ENCODE results near the gene SAMD13.

SAMD13 gene

DNA sequence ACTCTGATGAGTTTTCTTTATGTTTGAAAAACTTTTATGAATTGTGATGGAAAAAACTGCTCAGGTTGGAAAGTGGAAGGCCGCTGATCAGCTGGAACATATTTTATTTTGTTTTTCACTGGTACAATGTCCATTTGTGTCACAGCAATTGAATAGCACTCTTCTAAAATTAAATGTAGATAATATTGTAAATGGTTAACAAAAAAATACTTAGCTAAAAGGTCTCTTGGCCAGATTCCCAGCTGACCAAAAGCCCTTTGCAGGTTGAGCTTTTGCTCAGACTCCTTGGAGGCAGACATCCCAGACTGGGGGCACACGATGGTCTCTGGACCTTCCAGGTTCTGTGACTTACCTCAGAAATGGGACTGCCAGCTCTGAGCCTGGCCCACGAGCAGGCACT lies 26.3 kb downstream of the SAMD13 start:
- no peaks in the 10 kb centered on the region for H3K4me1 ChIP-seq (ENCODE audit: control insufficient read depth, low read length)
- no peak overlapping the region for H3K4me2 ChIP-seq (ENCODE audit: low read length)
- H3K9me3 ChIP-seq (ENCODE audit: control insufficient read depth, insufficient read depth, low read length): no peaks in the 10 kb centered on the region
- H3K27me3 ChIP-seq (ENCODE audit: control insufficient read depth, low read length): no peaks in the 10 kb centered on the region
- no peaks in the 10 kb centered on the region for H3F3A ChIP-seq (ENCODE audit: control insufficient read depth, insufficient read depth)
- no peaks in the 10 kb centered on the region for H3K36me3 ChIP-seq (ENCODE audit: control insufficient read depth, low read length)
- no peak for TF ChIP-seq EZH2phosphoT487 (IDR thresholded peaks at IDR 0.05; ENCODE audit: borderline replicate concordance, low read length)
- TF ChIP-seq, protein P1, sequence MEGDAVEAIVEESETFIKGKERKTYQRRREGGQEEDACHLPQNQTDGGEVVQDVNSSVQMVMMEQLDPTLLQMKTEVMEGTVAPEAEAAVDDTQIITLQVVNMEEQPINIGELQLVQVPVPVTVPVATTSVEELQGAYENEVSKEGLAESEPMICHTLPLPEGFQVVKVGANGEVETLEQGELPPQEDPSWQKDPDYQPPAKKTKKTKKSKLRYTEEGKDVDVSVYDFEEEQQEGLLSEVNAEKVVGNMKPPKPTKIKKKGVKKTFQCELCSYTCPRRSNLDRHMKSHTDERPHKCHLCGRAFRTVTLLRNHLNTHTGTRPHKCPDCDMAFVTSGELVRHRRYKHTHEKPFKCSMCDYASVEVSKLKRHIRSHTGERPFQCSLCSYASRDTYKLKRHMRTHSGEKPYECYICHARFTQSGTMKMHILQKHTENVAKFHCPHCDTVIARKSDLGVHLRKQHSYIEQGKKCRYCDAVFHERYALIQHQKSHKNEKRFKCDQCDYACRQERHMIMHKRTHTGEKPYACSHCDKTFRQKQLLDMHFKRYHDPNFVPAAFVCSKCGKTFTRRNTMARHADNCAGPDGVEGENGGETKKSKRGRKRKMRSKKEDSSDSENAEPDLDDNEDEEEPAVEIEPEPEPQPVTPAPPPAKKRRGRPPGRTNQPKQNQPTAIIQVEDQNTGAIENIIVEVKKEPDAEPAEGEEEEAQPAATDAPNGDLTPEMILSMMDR (IDR thresholded peaks at IDR 0.05; ENCODE audit: low read depth, low read length, poor library complexity, severe bottlenecking): no peak
- H3K79me2 ChIP-seq (ENCODE audit: control insufficient read depth, low read length): no peaks in the 10 kb centered on the region
- H4K20me1 ChIP-seq (ENCODE audit: control insufficient read depth, insufficient read depth, low read depth, low read length): no peaks in the 10 kb centered on the region
- no peaks in the 10 kb centered on the region for H3K9me2 ChIP-seq (replicated peaks; ENCODE audit: control insufficient read depth, low read length)
- H3K4me3 ChIP-seq (ENCODE audit: low read length): no peak overlapping the region
- H3K27ac ChIP-seq (ENCODE audit: low read depth, low read length): no peak overlapping the region

DNA sequence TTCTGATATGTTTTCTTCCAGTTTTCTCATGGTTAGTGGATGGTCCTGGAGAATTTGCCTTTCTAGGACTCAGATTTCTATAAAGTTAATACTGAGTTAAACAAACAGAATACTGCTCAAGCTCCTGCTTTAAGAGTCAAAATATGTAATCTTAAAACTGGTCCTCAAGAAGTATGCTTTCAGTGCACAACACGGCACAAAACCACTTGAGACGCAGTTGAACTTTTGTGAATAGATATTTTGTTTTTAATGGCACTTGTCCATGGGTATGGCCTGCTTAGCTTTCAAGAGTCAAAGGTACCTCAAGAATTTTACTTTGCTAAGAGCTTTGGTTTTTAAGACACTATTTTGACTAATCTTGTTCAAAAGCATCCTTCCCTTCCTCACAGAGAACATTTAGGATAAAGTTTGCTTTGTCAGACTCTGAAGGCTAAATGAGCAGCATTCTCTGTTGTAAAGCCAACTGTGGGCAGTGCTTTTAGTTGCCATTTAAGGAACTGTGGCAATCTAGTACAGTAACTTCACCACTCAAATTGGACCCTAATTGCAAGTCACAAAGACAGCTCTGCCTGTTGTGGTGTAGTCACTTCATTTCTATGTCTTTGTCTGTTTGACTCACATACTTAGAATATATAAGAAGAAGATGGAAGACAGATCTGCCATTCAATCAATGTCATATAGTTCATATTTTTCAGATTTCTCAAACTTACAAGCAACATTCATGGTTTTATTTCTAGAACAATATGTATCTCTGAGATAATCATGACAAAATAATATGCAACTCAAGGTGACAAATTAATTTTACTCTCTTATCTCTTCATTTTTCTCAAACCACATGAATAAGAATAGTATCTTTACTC lies 28.8 kb downstream of the SAMD13 start:
- Histone ChIP-seq H4K20me1 (ENCODE audit: control insufficient read depth, insufficient read depth, low read depth, low read length) (no peaks in the 10 kb centered on the region), H3K9me2 (replicated peaks; ENCODE audit: control insufficient read depth, low read length) (no peaks in the 10 kb centered on the region), H3F3A (ENCODE audit: control insufficient read depth, insufficient read depth) (no peaks in the 10 kb centered on the region), H3K79me2 (ENCODE audit: control insufficient read depth, low read length) (no peaks in the 10 kb centered on the region), H3K27ac (ENCODE audit: low read depth, low read length) (no peak overlapping the region), H3K27me3 (ENCODE audit: control insufficient read depth, low read length) (no peaks in the 10 kb centered on the region), H3K4me3 (ENCODE audit: low read length) (no peak overlapping the region), H3K4me1 (ENCODE audit: control insufficient read depth, low read length) (no peaks in the 10 kb centered on the region), H3K4me2 (ENCODE audit: low read length) (no peak overlapping the region), H3K9me3 (ENCODE audit: control insufficient read depth, insufficient read depth, low read length) (peaks cover 1% of the 10 kb centered on the region; the same call in 1 of the 2 replicates), H3K36me3 (ENCODE audit: control insufficient read depth, low read length) (no peaks in the 10 kb centered on the region)
- TF ChIP-seq, protein P1 (IDR thresholded peaks at IDR 0.05; ENCODE audit: low read depth, low read length, poor library complexity, severe bottlenecking): no peak
- no peak for TF ChIP-seq EZH2phosphoT487 (IDR thresholded peaks at IDR 0.05; ENCODE audit: borderline replicate concordance, low read length)

DNA sequence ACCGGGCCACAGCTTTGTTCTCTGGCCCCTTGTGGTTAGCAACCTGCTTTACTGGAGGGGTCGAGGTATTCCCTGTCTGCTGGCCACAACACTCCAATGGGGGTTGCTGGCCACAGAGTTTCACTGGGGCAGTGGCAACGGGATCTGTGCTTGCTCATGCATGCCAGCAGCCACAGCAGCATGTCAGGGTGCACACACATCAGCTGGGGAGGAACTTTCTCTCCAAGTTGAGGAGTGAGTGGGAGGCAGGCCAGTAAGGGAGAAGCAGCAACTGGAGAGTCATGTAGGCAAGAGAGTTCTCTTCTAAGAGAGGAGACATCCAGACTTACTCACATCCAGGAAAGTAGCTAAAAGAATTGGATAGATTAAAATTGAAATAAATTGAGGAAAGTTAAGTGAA lies 38.0 kb downstream of the SAMD13 start:
- Histone ChIP-seq H3K27ac (ENCODE audit: low read depth, low read length) (no peak overlapping the region), H3K4me2 (ENCODE audit: low read length) (no peak overlapping the region), H3K9me3 (ENCODE audit: control insufficient read depth, insufficient read depth, low read length) (peaks cover 9% of the 10 kb centered on the region; the same call in 1 of the 2 replicates), H3K79me2 (ENCODE audit: control insufficient read depth, low read length) (no peaks in the 10 kb centered on the region), H3K9me2 (replicated peaks; ENCODE audit: control insufficient read depth, low read length) (no peaks in the 10 kb centered on the region), H3F3A (ENCODE audit: control insufficient read depth, insufficient read depth) (no peaks in the 10 kb centered on the region), H4K20me1 (ENCODE audit: control insufficient read depth, insufficient read depth, low read depth, low read length) (no peaks in the 10 kb centered on the region), H3K27me3 (ENCODE audit: control insufficient read depth, low read length) (no peaks in the 10 kb centered on the region), H3K4me3 (ENCODE audit: low read length) (no peak overlapping the region), H3K4me1 (ENCODE audit: control insufficient read depth, low read length) (no peaks in the 10 kb centered on the region), H3K36me3 (ENCODE audit: control insufficient read depth, low read length) (no peaks in the 10 kb centered on the region)
- TF ChIP-seq, protein P1 (IDR thresholded peaks at IDR 0.05; ENCODE audit: low read depth, low read length, poor library complexity, severe bottlenecking): no peak
- TF ChIP-seq EZH2phosphoT487 (IDR thresholded peaks at IDR 0.05; ENCODE audit: borderline replicate concordance, low read length): no peak
